Large intestine (tissue), 3 donors: ENCODE results near the gene TMEM184A. TPM values are rescaled to one million over a fixed set of nuclear protein-coding genes. Genes with fewer than 3 reads are reported as not detected.
A peak's percentile ranks its signal among the peaks of the same experiment; 100 is the strongest.

ENCODE experiments used
- DNase-seq, 2 donors: peaks; one replicate each; pipeline versions ENCODE4 v3.0.0 to v3.0.0-alpha.2; 2013
- H3K27ac ChIP-seq: one replicate; pipeline ENCODE4 v1.5.1; 2013; ENCODE audit warnings: low read length
- H3K27me3 ChIP-seq: 2 replicates; pipeline ENCODE4 v1.6.1; 2013; ENCODE audit warnings: low read length; ENCODE audit not compliant: control insufficient read depth, insufficient read depth
- H3K36me3 ChIP-seq: 2 replicates; pipeline ENCODE4 v1.6.1; 2013; ENCODE audit warnings: low read length; ENCODE audit not compliant: control insufficient read depth, insufficient read depth
- H3K4me1 ChIP-seq: one replicate; pipeline ENCODE4 v1.6.1; 2013; ENCODE audit warnings: low read length; ENCODE audit not compliant: control insufficient read depth, insufficient read depth
- H3K4me3 ChIP-seq: one replicate; pipeline ENCODE4 v1.5.1; 2013; ENCODE audit warnings: low read length
- H3K9me3 ChIP-seq: one replicate; pipeline ENCODE4 v1.6.1; 2013; ENCODE audit warnings: mild to moderate bottlenecking, low read depth, low read length, moderate library complexity; ENCODE audit not compliant: control insufficient read depth
- WGBS: methylation state at CpG from one replicate; pipeline ENCODE4 v1.1.5; 2013; ENCODE audit warnings: low lambda C conversion rate; ENCODE audit not compliant: insufficient coverage; 5-methylcytosine and 5-hydroxymethylcytosine counted together
- polyA plus RNA-seq: library from polyadenylated mRNA; unstranded; fragments of 120-200 nt; gene quantifications from one replicate; pipeline ENCODE4 v1.2.1, GENCODE V29; 2013

The TMEM184A gene
- polyA plus RNA-seq, 1 donor, result 58.6 TPM

GRCh38 chr7:1559626-1560590 lies 3.9 kb upstream of the TMEM184A start:
- no peak for DNase-seq
- H3K9me3 ChIP-seq, result no peaks in the 10 kb centered on the region
- H3K27ac ChIP-seq, result no peak overlapping the region
- H3K4me3 ChIP-seq, result no peak overlapping the region
- no CpG with 5 or more reads among the region's 28 CpGs for WGBS
- no peaks in the 10 kb centered on the region for H3K36me3 ChIP-seq
- no peaks in the 10 kb centered on the region for H3K27me3 ChIP-seq
- H3K4me1 ChIP-seq, result peaks cover 35% of the 10 kb centered on the region

- H3K27ac ChIP-seq, result no peak overlapping the region
- no peaks in the 10 kb centered on the region for H3K9me3 ChIP-seq
- no peak overlapping the region for H3K4me3 ChIP-seq
- H3K36me3 ChIP-seq, result no peaks in the 10 kb centered on the region
- no peak for DNase-seq
- no peaks in the 10 kb centered on the region for H3K27me3 ChIP-seq
- 60% methylated on average over 1 of the region's 32 CpGs for WGBS
- H3K4me1 ChIP-seq, result peaks cover 38% of the 10 kb centered on the region
Measured at GRCh38 chr7:1558841-1559625, 3.0 kb upstream of the TMEM184A start.

- H3K36me3 ChIP-seq, result peaks cover 4% of the 10 kb centered on the region
- peak in 1 of 2 donors; percentile 56 for DNase-seq
- peaks cover 38% of the 10 kb centered on the region for H3K4me1 ChIP-seq
- H3K27me3 ChIP-seq, result no peaks in the 10 kb centered on the region
- no peaks in the 10 kb centered on the region for H3K9me3 ChIP-seq
- no CpG with 5 or more reads among the region's 24 CpGs for WGBS
- H3K27ac ChIP-seq, result no peak overlapping the region
- H3K4me3 ChIP-seq, result no peak overlapping the region
Measured at GRCh38 chr7:1558181-1558811, 2.3 kb upstream of the TMEM184A start.

GRCh38 chr7:1557771-1558170 lies 1.8 kb upstream of the TMEM184A start:
- H3K36me3 ChIP-seq, result peaks cover 5% of the 10 kb centered on the region
- peaks cover 38% of the 10 kb centered on the region for H3K4me1 ChIP-seq
- H3K27me3 ChIP-seq, result no peaks in the 10 kb centered on the region
- no CpG with 5 or more reads among the region's 10 CpGs for WGBS
- H3K9me3 ChIP-seq, result no peaks in the 10 kb centered on the region
- no peak for DNase-seq
- no peak overlapping the region for H3K27ac ChIP-seq
- no peak overlapping the region for H3K4me3 ChIP-seq

GRCh38 chr7:1557006-1557405 lies 1.0 kb upstream of the TMEM184A start:
- H3K27ac ChIP-seq, result peak overlapping the region; percentile 99
- DNase-seq, result no peak
- no peaks in the 10 kb centered on the region for H3K27me3 ChIP-seq
- H3K4me3 ChIP-seq, result no peak overlapping the region
- H3K9me3 ChIP-seq, result no peaks in the 10 kb centered on the region
- peaks cover 38% of the 10 kb centered on the region for H3K4me1 ChIP-seq
- H3K36me3 ChIP-seq, result peaks cover 8% of the 10 kb centered on the region
- no CpG with 5 or more reads among the region's 7 CpGs for WGBS

- Histone ChIP-seq H3K36me3 (peaks cover 15% of the 10 kb centered on the region), H3K27me3 (no peaks in the 10 kb centered on the region), H3K4me3 (peak overlapping the region; percentile 53), H3K9me3 (no peaks in the 10 kb centered on the region), H3K27ac (peak overlapping the region; percentile 99), H3K4me1 (peaks cover 38% of the 10 kb centered on the region)
- no CpG with 5 or more reads among the region's 35 CpGs for whole genome bisulfite sequencing
- peak; percentile 96 to 98 for DNase-seq
Measured at GRCh38 chr7:1555046-1555812, 776 bp downstream of the TMEM184A start.

GRCh38 chr7:1554333-1555045 lies 1.5 kb downstream of the TMEM184A start:
- Histone ChIP-seq H3K36me3 (peaks cover 22% of the 10 kb centered on the region), H3K27ac (peak overlapping the region; percentile 99), H3K4me1 (peaks cover 38% of the 10 kb centered on the region), H3K9me3 (no peaks in the 10 kb centered on the region), H3K4me3 (peak overlapping the region; percentile 53), H3K27me3 (no peaks in the 10 kb centered on the region)
- no CpG with 5 or more reads among the region's 20 CpGs for WGBS
- no peak for DNase-seq

- H3K27ac ChIP-seq, result no peak overlapping the region
- peaks cover 30% of the 10 kb centered on the region for H3K36me3 ChIP-seq
- no peaks in the 10 kb centered on the region for H3K9me3 ChIP-seq
- peaks cover 37% of the 10 kb centered on the region for H3K4me1 ChIP-seq
- peak overlapping the region; percentile 53 for H3K4me3 ChIP-seq
- H3K27me3 ChIP-seq, result no peaks in the 10 kb centered on the region
- no peak for DNase-seq
- no CpG with 5 or more reads among the region's 28 CpGs for WGBS
Measured at GRCh38 chr7:1553512-1554210, 2.3 kb downstream of the TMEM184A start.

DNA sequence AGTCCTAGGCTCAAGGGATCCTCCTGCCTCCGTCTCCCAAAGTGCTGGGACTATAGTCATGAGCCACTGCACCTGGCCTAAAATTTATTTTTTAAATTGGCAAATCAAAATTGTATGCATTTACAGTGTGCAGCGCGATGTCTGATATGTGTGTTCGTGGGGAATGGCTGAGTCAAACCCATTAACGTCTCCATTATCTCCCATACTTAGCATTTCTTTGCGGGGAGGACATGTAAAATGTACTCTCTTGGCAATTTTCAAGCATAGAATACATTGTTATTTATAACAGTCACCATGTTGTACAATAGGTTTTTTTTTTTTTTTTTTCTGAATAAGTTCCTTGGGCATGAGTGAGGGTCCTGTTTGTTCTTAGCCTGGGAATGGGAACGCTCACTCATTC lies 3.8 kb downstream of the TMEM184A start:
- 92% methylated on average over 2 of the region's 7 CpGs for WGBS
- no peak overlapping the region for H3K27ac ChIP-seq
- no peak for DNase-seq
- H3K4me1 ChIP-seq, result peaks cover 26% of the 10 kb centered on the region
- no peaks in the 10 kb centered on the region for H3K9me3 ChIP-seq
- H3K4me3 ChIP-seq, result no peak overlapping the region
- peaks cover 45% of the 10 kb centered on the region for H3K36me3 ChIP-seq
- no peaks in the 10 kb centered on the region for H3K27me3 ChIP-seq
